GM12878 (cell line): Measurements from ENCODE around the gene ITPKA.

ENCODE experiments used
- TBL1XR1 ChIP-seq: IDR thresholded peaks from 2 replicates; pipeline ENCODE4 v1.6.1; 2012; ENCODE audit warnings: low read depth, low read length, improper control_type of control experiment
- TF ChIP-seq, protein P1 (sequence below): IDR thresholded peaks from 2 replicates; pipeline ENCODE4 v1.6.1; 2012; ENCODE audit warnings: low read depth, low read length, improper control_type of control experiment
- TF ChIP-seq, protein P2 (sequence below), 3 experiments: IDR thresholded peaks in 2 of 3; conservative IDR thresholded peaks in 1 of 3; 2 replicates each; pipeline ENCODE4 v1.5.1; 2011; ENCODE audit warnings: low read depth in 3 of 3, low read length in 3 of 3, mild to moderate bottlenecking in 3 of 3, control low read depth in 2 of 3, moderate library complexity in 2 of 3, inconsistent platforms in 1 of 3, mixed read lengths in 1 of 3; ENCODE audit not compliant: control insufficient read depth in 2 of 3, insufficient read depth in 1 of 3; ENCODE audit errors: extremely low read depth in 1 of 3

DNA sequence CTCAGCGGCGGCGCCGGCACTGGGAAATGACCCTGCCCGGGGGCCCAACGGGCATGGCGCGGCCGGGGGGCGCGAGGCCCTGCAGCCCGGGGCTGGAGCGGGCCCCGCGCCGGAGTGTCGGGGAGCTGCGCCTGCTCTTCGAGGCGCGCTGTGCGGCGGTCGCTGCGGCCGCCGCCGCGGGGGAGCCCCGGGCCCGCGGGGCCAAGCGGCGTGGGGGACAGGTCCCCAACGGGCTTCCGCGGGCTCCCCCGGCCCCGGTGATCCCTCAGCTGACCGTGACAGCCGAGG, 172 bp downstream of the ITPKA start:
- TF ChIP-seq, protein P1, sequence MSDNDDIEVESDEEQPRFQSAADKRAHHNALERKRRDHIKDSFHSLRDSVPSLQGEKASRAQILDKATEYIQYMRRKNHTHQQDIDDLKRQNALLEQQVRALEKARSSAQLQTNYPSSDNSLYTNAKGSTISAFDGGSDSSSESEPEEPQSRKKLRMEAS = no peak
- no peak for TF ChIP-seq TBL1XR1
- TF ChIP-seq, protein P2, sequence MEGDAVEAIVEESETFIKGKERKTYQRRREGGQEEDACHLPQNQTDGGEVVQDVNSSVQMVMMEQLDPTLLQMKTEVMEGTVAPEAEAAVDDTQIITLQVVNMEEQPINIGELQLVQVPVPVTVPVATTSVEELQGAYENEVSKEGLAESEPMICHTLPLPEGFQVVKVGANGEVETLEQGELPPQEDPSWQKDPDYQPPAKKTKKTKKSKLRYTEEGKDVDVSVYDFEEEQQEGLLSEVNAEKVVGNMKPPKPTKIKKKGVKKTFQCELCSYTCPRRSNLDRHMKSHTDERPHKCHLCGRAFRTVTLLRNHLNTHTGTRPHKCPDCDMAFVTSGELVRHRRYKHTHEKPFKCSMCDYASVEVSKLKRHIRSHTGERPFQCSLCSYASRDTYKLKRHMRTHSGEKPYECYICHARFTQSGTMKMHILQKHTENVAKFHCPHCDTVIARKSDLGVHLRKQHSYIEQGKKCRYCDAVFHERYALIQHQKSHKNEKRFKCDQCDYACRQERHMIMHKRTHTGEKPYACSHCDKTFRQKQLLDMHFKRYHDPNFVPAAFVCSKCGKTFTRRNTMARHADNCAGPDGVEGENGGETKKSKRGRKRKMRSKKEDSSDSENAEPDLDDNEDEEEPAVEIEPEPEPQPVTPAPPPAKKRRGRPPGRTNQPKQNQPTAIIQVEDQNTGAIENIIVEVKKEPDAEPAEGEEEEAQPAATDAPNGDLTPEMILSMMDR (IDR thresholded peaks at IDR 0.05 in 2 of 3, conservative IDR thresholded peaks at IDR 0.05 in 1 of 3; ENCODE audit: control insufficient read depth in 2 of 3, extremely low read depth in 1 of 3, insufficient read depth in 1 of 3, low read depth in 3 of 3, low read length in 3 of 3) = no peak
